Left hindlimb (tissue), 1 donor: ENCODE measurements around the gene RGS3.
"Not testable (repeated sequence)": the region's sequence is repeated elsewhere in the genome, so short reads cannot be mapped to it uniquely, and the experiment has no call there.

Experiments
- DNase-seq: peaks from one replicate; pipeline ENCODE4 v3.0.0-alpha.2; 2018

Gene RGS3

GRCh38 chr9:113624721-113625120 lies 161.2 kb downstream of the RGS3 start:
- DNase-seq, result peak; percentile 68

- peak; percentile 11 for DNase-seq
Observed at GRCh38 chr9:113625486-113625885, 162.0 kb downstream of the RGS3 start.

- peak; percentile 86 for DNase-seq
Observed at GRCh38 chr9:113626735-113627495, 163.4 kb downstream of the RGS3 start.

- DNase-seq, result peak; percentile 11
Observed at GRCh38 chr9:113628621-113629020, 165.1 kb downstream of the RGS3 start.

GRCh38 chr9:113630386-113631136 lies 167.0 kb downstream of the RGS3 start:
- no peak for DNase-seq

- peak; percentile 80 for DNase-seq
Observed at GRCh38 chr9:113631137-113631765, 167.7 kb downstream of the RGS3 start.

GRCh38 chr9:113631871-113632665 lies 168.5 kb downstream of the RGS3 start:
- peak; percentile 27 for DNase-seq

GRCh38 chr9:113632776-113633590 lies 169.5 kb downstream of the RGS3 start:
- DNase-seq, result peak; percentile 23

GRCh38 chr9:113633782-113634595 lies 170.5 kb downstream of the RGS3 start:
- DNase-seq, result peak; percentile 40

GRCh38 chr9:113634596-113635515 lies 171.3 kb downstream of the RGS3 start:
- peak; percentile 30 for DNase-seq

GRCh38 chr9:113635586-113635985 lies 172.1 kb downstream of the RGS3 start:
- DNase-seq, result peak; percentile 25

- peak; percentile 83 for DNase-seq
Observed at GRCh38 chr9:113636165-113636564, 172.6 kb downstream of the RGS3 start.

- no peak for DNase-seq
Observed at GRCh38 chr9:113636693-113637092, 173.2 kb downstream of the RGS3 start.

GRCh38 chr9:113638490-113638889 lies 175.0 kb downstream of the RGS3 start:
- DNase-seq, result no peak

GRCh38 chr9:113638897-113639296 lies 175.4 kb downstream of the RGS3 start:
- no peak for DNase-seq

GRCh38 chr9:113639411-113639970 lies 176.0 kb downstream of the RGS3 start:
- not testable (repeated sequence) for DNase-seq

GRCh38 chr9:113640418-113640817 lies 176.9 kb downstream of the RGS3 start:
- DNase-seq, result no peak

GRCh38 chr9:113641100-113641885 lies 177.8 kb downstream of the RGS3 start:
- no peak for DNase-seq

GRCh38 chr9:113644321-113644720 lies 180.8 kb downstream of the RGS3 start:
- DNase-seq, result no peak
